SK-N-MC (cell line): ENCODE results near the gene CAMK1D.
A peak's percentile ranks its signal among the peaks of the same experiment; 100 is the strongest.
"Not testable (repeated sequence)": the region's sequence is repeated elsewhere in the genome, so short reads cannot be mapped to it uniquely, and the experiment has no call there.

Source experiments
- DNase-seq: peaks from one replicate; pipeline ENCODE4 v3.0.0-alpha.2; 2011; ENCODE audit warnings: low read depth, low spot score
- H3K27ac ChIP-seq: fragments of 200-600 bp; sonication (generic); 2 replicates; pipeline ENCODE4 v1.5.1; 2016; ENCODE audit warnings: mixed run types
- H3K36me3 ChIP-seq: fragments of 200-600 bp; sonication (generic); 2 replicates; pipeline ENCODE4 v1.6.1; 2017; ENCODE audit warnings: antibody characterized with exemption, low read length, mixed read lengths; ENCODE audit not compliant: insufficient read depth
- H3K4me3 ChIP-seq: fragments of 200-600 bp; sonication (generic); 2 replicates; pipeline ENCODE4 v1.5.1; 2016
- H3K9ac ChIP-seq: fragments of 200-600 bp; sonication (generic); 2 replicates; pipeline ENCODE4 v1.8.0; 2017; ENCODE audit warnings: mixed run types, mixed read lengths; ENCODE audit not compliant: insufficient read length
- H3K9me3 ChIP-seq: fragments of 200-600 bp; sonication (generic); 2 replicates; pipeline ENCODE4 v1.6.1; 2017; ENCODE audit warnings: low read depth, mild to moderate bottlenecking, antibody characterized with exemption, low read length, moderate library complexity, mixed read lengths
- EZH2 ChIP-seq: fragments of 200-600 bp; sonication (generic); IDR thresholded peaks from one replicate; pipeline ENCODE4 v1.6.1; 2017; ENCODE audit warnings: antibody characterized with exemption
- FOXP2 ChIP-seq: optimal IDR thresholded peaks from 2 replicates; pipeline ENCODE3; 2011; ENCODE audit warnings: mild to moderate bottlenecking, moderate library complexity; ENCODE audit not compliant: insufficient read depth; ENCODE audit errors: extremely low read length, control extremely low read depth
- POLR2AphosphoS5 ChIP-seq: IDR thresholded peaks from 2 replicates; pipeline ENCODE4 v1.6.1; 2012; ENCODE audit warnings: mild to moderate bottlenecking, low read depth, low read length, borderline replicate concordance

The CAMK1D gene

GRCh38 chr10:12489357-12489756 is 140.0 kb downstream of the CAMK1D start:
- DNase-seq = no peak
- TF ChIP-seq FOXP2 (no peak), EZH2 (no peak), POLR2AphosphoS5 (no peak)
- Histone ChIP-seq H3K4me3 (no peak overlapping the region), H3K9me3 (no peaks in the 10 kb centered on the region), H3K9ac (no peak overlapping the region), H3K36me3 (no peaks in the 10 kb centered on the region), H3K27ac (no peak overlapping the region)

DNA sequence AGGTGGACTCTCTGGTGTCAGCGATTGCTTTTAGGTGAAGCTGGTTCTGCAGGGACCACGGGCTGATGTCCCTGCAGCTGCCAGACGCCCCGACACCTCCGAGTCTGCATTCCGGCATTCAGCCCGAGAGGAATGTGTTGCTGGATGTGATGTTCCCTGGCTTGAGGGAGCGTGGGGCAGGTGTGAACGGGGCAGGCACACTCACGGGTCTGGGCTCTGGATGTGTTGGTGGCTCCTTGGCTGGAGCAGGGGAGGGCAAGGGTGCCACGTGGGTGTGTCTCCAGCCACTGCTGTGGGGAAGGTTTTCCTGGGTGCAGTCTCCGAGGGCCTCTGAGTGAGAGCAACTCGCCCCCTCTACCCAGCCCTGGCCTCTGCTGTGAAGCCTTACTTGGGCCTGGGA is 140.5 kb downstream of the CAMK1D start:
- Histone ChIP-seq H3K27ac (no peak overlapping the region), H3K36me3 (no peaks in the 10 kb centered on the region), H3K4me3 (no peak overlapping the region), H3K9me3 (no peaks in the 10 kb centered on the region), H3K9ac (no peak overlapping the region)
- no peak for DNase-seq
- TF ChIP-seq EZH2 = no peak
- no peak for TF ChIP-seq FOXP2
- TF ChIP-seq POLR2AphosphoS5 = no peak

DNA sequence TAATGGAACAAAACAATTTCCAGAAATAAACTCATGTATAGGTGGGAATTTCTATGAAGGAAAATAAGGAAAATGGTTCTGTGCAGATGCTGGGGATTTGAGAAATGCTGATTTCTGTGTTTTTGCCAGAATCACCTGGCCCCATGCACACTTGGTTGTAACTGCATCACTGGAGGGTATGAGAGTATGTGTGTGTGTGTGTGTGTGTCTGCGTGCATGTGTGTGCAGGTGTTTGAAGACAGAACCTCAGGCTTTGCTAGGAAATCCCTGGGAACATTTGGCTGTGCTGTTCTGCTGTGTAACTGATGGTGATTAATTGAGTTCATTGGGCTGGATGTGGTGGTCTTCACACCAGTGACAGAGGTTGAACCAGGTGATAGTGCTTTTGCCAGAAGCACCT is 141.6 kb downstream of the CAMK1D start:
- H3K4me3 ChIP-seq = no peak overlapping the region
- H3K9me3 ChIP-seq = no peaks in the 10 kb centered on the region
- no peak for DNase-seq
- TF ChIP-seq FOXP2 (no peak), EZH2 (no peak), POLR2AphosphoS5 (no peak)
- no peak overlapping the region for H3K27ac ChIP-seq
- no peak overlapping the region for H3K9ac ChIP-seq
- no peaks in the 10 kb centered on the region for H3K36me3 ChIP-seq

DNA sequence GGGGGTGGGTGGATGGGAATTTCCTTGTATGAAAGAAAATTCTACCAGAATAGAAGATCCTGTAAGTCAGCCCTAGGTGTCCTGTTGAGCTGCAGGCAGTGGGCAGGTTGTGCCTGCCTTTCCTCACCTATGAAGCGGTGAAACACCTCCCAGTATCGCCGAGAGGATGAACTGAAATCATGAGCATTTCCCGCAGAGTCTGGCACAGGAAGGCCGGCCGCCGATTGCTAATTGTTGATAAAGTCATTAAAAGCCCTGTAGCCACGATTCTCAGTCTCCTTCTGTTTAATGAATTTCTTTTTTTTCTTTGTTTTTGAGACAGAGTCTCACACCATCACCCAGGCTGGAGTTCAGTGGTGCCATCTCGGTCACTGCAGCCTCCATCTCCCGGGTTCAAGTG is 142.1 kb downstream of the CAMK1D start:
- DNase-seq = no peak
- Histone ChIP-seq H3K4me3 (no peak overlapping the region), H3K36me3 (no peaks in the 10 kb centered on the region), H3K9me3 (no peaks in the 10 kb centered on the region), H3K27ac (no peak overlapping the region), H3K9ac (no peak overlapping the region)
- no peak for TF ChIP-seq EZH2
- TF ChIP-seq POLR2AphosphoS5 = no peak
- TF ChIP-seq FOXP2 = no peak

DNA sequence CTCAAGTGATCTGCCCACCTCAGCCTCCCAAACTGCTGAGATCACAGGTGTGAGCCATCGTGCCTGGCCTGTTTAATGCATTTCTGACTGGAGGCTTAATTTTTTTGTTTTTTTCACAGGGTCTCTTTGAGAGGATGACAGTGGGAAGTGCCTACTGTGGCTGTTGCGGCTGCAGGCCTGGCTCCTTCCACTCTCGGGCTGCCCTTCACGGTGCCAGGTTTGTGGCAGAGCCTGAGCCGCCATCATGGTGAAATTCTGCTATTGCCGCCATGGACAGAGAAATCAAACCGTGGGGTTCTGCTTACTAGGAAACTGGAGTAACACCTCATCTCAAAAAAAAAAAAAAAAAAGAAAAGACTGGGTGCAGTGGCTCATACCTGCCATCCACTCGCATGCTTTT is 142.7 kb downstream of the CAMK1D start:
- Histone ChIP-seq H3K9ac (no peak overlapping the region), H3K4me3 (no peak overlapping the region), H3K9me3 (no peaks in the 10 kb centered on the region), H3K36me3 (no peaks in the 10 kb centered on the region), H3K27ac (no peak overlapping the region)
- no peak for DNase-seq
- TF ChIP-seq POLR2AphosphoS5 (no peak), EZH2 (no peak), FOXP2 (no peak)

- H3K27ac ChIP-seq, H3K4me3 ChIP-seq, DNase-seq, H3K9me3 ChIP-seq, H3K9ac ChIP-seq, H3K36me3 ChIP-seq: not testable (repeated sequence)
Measured at GRCh38 chr10:12497046-12497445, 147.7 kb downstream of the CAMK1D start.

GRCh38 chr10:12499076-12499986 is 150.0 kb downstream of the CAMK1D start:
- no peak for DNase-seq
- no peak overlapping the region for H3K9ac ChIP-seq
- H3K4me3 ChIP-seq = no peak overlapping the region
- H3K27ac ChIP-seq = no peak overlapping the region
- TF ChIP-seq EZH2 (no peak), FOXP2 (no peak), POLR2AphosphoS5 (no peak)
- H3K36me3 ChIP-seq = no peaks in the 10 kb centered on the region
- no peaks in the 10 kb centered on the region for H3K9me3 ChIP-seq

DNA sequence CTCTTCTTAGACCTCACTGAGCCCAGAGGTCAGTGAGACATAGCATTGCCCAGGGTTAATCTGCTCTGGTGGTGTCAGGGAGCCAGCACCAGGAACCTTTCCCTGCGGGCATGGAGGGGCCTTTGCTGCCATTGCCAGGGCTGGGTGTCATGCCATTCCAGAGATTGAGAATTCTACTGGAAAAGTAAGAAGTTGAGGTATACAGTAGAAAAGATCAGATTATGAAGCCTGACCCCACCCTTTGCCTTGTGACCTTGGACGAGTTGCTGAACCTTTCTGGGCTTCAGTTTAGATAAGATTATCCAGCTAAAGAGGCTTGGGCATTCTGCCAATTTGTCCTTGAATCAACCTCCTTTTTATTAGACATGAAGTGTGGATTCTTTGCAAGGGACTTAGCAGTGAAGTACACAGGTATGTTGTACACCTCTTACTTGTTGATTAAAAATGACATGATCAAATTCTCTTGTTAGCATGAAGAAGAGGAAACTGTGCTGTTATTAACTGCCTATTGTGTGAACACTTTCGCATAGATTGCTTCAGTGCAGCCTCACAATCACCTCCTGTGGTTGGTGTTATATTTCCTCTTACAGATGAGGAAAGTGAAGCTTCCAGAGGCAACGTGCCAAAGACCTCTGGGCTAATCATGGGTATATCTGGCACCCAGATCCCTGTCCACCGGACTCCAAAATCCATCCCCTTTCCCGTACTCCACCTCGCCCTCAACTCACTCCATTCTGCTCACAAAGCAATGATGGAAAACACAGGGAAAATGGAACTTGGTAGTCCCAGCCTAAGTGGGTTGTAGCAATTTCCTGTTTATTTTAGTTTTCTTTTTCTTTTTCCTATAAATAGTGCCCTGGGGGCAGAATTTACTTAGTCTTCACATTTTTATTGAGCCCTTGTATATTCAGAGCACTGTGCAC is 151.3 kb downstream of the CAMK1D start:
- TF ChIP-seq POLR2AphosphoS5 (no peak; the same call in 1 of the 2 replicates), FOXP2 (no peak), EZH2 (no peak)
- H3K9me3 ChIP-seq = no peaks in the 10 kb centered on the region
- H3K9ac ChIP-seq = no peak overlapping the region
- H3K27ac ChIP-seq = peak overlapping the region; percentile 79; the same call in 1 of the 2 replicates
- peak; percentile 73 for DNase-seq
- no peaks in the 10 kb centered on the region for H3K36me3 ChIP-seq
- H3K4me3 ChIP-seq = peak overlapping the region; percentile 69
